A673 (cell line): Measurements from ENCODE around the gene WDR75. TPM values are rescaled to one million over a fixed set of nuclear protein-coding genes. Genes with fewer than 3 reads are reported as not detected.

Experiments
- BruUV-seq: library from RNA; stranded (reverse); fragments of 400-500 nt; replicated peaks from 2 replicates; lab custom pipeline; 2021; lab: Mats Ljungman, UMichigan
- CTCF ChIA-PET: fragments of 300-600 bp; sonication (Branson Sonifier 250); formaldehyde crosslinking; loops from one replicate; lab custom pipeline; 2022; ENCODE audit warnings: antibody characterized with exemption; lab: Charles Lee
- POLR2A ChIA-PET: fragments of 300-600 bp; sonication (Branson Sonifier 250); formaldehyde crosslinking; loops from one replicate; lab custom pipeline; 2022; ENCODE audit warnings: antibody characterized with exemption; ENCODE audit not compliant: low non-redundant PET; lab: Charles Lee
- DNase-seq: peaks from one replicate; pipeline ENCODE4 v3.0.0-alpha.2; 2015; ENCODE audit warnings: low spot score
- H3K27ac ChIP-seq: fragments of 200-600 bp; sonication (generic); 2 replicates; pipeline ENCODE4 v1.5.1; 2016; ENCODE audit warnings: mixed run types, low read depth, mild to moderate bottlenecking, mixed read lengths, antibody characterized with exemption, low read length; ENCODE audit not compliant: poor library complexity, severe bottlenecking
- H3K27me3 ChIP-seq: fragments of 200-600 bp; sonication (generic); replicated peaks from 2 replicates; pipeline ENCODE4 v1.6.1; 2017; ENCODE audit warnings: mixed run types, low read depth, mild to moderate bottlenecking, mixed read lengths, antibody characterized with exemption, low read length; ENCODE audit not compliant: insufficient read depth, poor library complexity
- H3K36me3 ChIP-seq: fragments of 200-600 bp; sonication (generic); 2 replicates; pipeline ENCODE4 v1.6.1; 2016; ENCODE audit warnings: mixed run types, mild to moderate bottlenecking, mixed read lengths, antibody characterized with exemption, low read length; ENCODE audit not compliant: insufficient read depth, poor library complexity, severe bottlenecking
- H3K4me1 ChIP-seq: fragments of 200-600 bp; sonication (generic); 2 replicates; pipeline ENCODE4 v1.6.1; 2017; ENCODE audit warnings: mixed run types, mild to moderate bottlenecking, mixed read lengths, antibody characterized with exemption, low read length; ENCODE audit not compliant: insufficient read depth, poor library complexity, severe bottlenecking
- H3K4me3 ChIP-seq: fragments of 200-600 bp; sonication (generic); 2 replicates; pipeline ENCODE4 v1.5.1; 2016; ENCODE audit warnings: low read depth, mixed run types, mild to moderate bottlenecking, mixed read lengths, low read length; ENCODE audit not compliant: poor library complexity, severe bottlenecking
- H3K9me3 ChIP-seq: fragments of 200-600 bp; sonication (generic); 2 replicates; pipeline ENCODE4 v1.6.1; 2016; ENCODE audit warnings: mixed run types, low read depth, mild to moderate bottlenecking, mixed read lengths, antibody characterized with exemption, low read length; ENCODE audit not compliant: poor library complexity, severe bottlenecking
- EZH2 ChIP-seq: fragments of 200-600 bp; sonication (generic); IDR thresholded peaks from 2 replicates; pipeline ENCODE4 v1.6.1; 2017; ENCODE audit warnings: borderline replicate concordance, low read depth, mild to moderate bottlenecking, mixed read lengths, antibody characterized with exemption, low read length; ENCODE audit not compliant: poor library complexity, severe bottlenecking
- intact Hi-C: fragments of 100-400 bp; cut with micrococcal nuclease; formaldehyde crosslinking; loops from one replicate; pipeline ENCODE4 v1.10.0; 2022; ENCODE audit not compliant: unreplicated experiment
- total RNA-seq: library from RNA; stranded (reverse); gene quantifications from 2 replicates; pipeline ENCODE4 v1.2.3, GENCODE V29; 2021
- TF ChIP-seq, protein P1 (sequence below): fragments of 300-800, 200-600 bp; sonication (generic); conservative IDR thresholded peaks from 2 replicates; pipeline ENCODE4 v1.5.1; 2017; ENCODE audit warnings: low read depth, mild to moderate bottlenecking, antibody characterized with exemption, low read length, moderate library complexity, mixed read lengths

WDR75 gene
- total RNA-seq, 1 experiment from 2014 or later: 69.6 TPM

GRCh38 chr2:189408294-189408693 is 33.0 kb upstream of the WDR75 start:
- Histone ChIP-seq H3K9me3 (no peaks in the 10 kb centered on the region), H3K27ac (no peak overlapping the region), H3K27me3 (no peaks in the 10 kb centered on the region), H3K4me3 (no peak overlapping the region), H3K4me1 (peaks cover 34% of the 10 kb centered on the region), H3K36me3 (no peaks in the 10 kb centered on the region)
- TF ChIP-seq, protein P1, sequence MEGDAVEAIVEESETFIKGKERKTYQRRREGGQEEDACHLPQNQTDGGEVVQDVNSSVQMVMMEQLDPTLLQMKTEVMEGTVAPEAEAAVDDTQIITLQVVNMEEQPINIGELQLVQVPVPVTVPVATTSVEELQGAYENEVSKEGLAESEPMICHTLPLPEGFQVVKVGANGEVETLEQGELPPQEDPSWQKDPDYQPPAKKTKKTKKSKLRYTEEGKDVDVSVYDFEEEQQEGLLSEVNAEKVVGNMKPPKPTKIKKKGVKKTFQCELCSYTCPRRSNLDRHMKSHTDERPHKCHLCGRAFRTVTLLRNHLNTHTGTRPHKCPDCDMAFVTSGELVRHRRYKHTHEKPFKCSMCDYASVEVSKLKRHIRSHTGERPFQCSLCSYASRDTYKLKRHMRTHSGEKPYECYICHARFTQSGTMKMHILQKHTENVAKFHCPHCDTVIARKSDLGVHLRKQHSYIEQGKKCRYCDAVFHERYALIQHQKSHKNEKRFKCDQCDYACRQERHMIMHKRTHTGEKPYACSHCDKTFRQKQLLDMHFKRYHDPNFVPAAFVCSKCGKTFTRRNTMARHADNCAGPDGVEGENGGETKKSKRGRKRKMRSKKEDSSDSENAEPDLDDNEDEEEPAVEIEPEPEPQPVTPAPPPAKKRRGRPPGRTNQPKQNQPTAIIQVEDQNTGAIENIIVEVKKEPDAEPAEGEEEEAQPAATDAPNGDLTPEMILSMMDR: no peak
- TF ChIP-seq EZH2: no peak
- ChIA-PET CTCF (no interaction called here), POLR2A (no interaction called here)
- BruUV-seq: no TSS peak
- intact Hi-C loops: loop anchor here (5.0 kb wide), 1 partner anchor 296 kb away; no protein-coding TSS in a partner anchor
- no peak for DNase-seq

- no peak for TF ChIP-seq EZH2
- TF ChIP-seq, protein P1: no peak
- POLR2A ChIA-PET: no interaction called here
- CTCF ChIA-PET: no interaction called here
- intact Hi-C loops: loop anchor here (5.0 kb wide), 1 partner anchor 297 kb away; no protein-coding TSS in a partner anchor
- DNase-seq: no peak
- Histone ChIP-seq H3K9me3 (no peaks in the 10 kb centered on the region), H3K4me1 (peaks cover 34% of the 10 kb centered on the region), H3K36me3 (no peaks in the 10 kb centered on the region), H3K4me3 (no peak overlapping the region), H3K27ac (no peak overlapping the region), H3K27me3 (no peaks in the 10 kb centered on the region)
- BruUV-seq: no TSS peak
Observed at GRCh38 chr2:189409131-189409530, 32.1 kb upstream of the WDR75 start.

- ChIA-PET CTCF (no interaction called here), POLR2A (no interaction called here)
- intact Hi-C loops: loop anchor here (2.0 to 10.0 kb wide), 5 partner anchors 122 to 1827 kb away; no protein-coding TSS in a partner anchor
- DNase-seq: no peak
- Histone ChIP-seq H3K4me1 (peaks cover 34% of the 10 kb centered on the region), H3K36me3 (no peaks in the 10 kb centered on the region), H3K9me3 (no peaks in the 10 kb centered on the region), H3K27ac (no peak overlapping the region), H3K4me3 (no peak overlapping the region), H3K27me3 (no peaks in the 10 kb centered on the region)
- TF ChIP-seq, protein P1: no peak
- no peak for TF ChIP-seq EZH2
- BruUV-seq: no TSS peak
Observed at GRCh38 chr2:189409647-189410046, 31.6 kb upstream of the WDR75 start.
